Loucy (cell line): ENCODE results near the gene CDC42BPB.

Experiments
- H2AFZ ChIP-seq: fragments of 200-600 bp; sonication (generic); 2 replicates; pipeline ENCODE4 v1.6.0; 2016; ENCODE audit warnings: antibody characterized with exemption, mild to moderate bottlenecking, low read length, moderate library complexity
- H3F3A ChIP-seq: fragments of 200-600 bp; 2 replicates; pipeline ENCODE4 v1.6.0; 2016; ENCODE audit warnings: antibody characterized with exemption, low read depth, mild to moderate bottlenecking
- H3K27me3 ChIP-seq: fragments of 200-600 bp; sonication (generic); 2 replicates; pipeline ENCODE4 v1.6.1; 2014; ENCODE audit warnings: low read length, mild to moderate bottlenecking; ENCODE audit not compliant: insufficient read depth, poor library complexity, severe bottlenecking
- H3K36me3 ChIP-seq: fragments of 200-600 bp; sonication (generic); 2 replicates; pipeline ENCODE4 v1.6.1; 2016; ENCODE audit warnings: low read length; ENCODE audit not compliant: insufficient read depth
- H3K4me1 ChIP-seq: fragments of 200-600 bp; sonication (generic); 2 replicates; pipeline ENCODE4 v1.5.1; 2014; ENCODE audit warnings: low read length, mild to moderate bottlenecking; ENCODE audit not compliant: insufficient read depth, poor library complexity, severe bottlenecking
- H3K4me2 ChIP-seq: fragments of 200-600 bp; sonication (generic); 2 replicates; pipeline ENCODE4 v1.6.0; 2014; ENCODE audit warnings: antibody characterized with exemption, low read length, low read depth, mild to moderate bottlenecking; ENCODE audit not compliant: poor library complexity, severe bottlenecking
- H3K4me3 ChIP-seq: fragments of 200-600 bp; sonication (generic); 2 replicates; pipeline ENCODE4 v1.5.1; 2014; ENCODE audit warnings: low read length, mild to moderate bottlenecking, mixed read lengths; ENCODE audit not compliant: poor library complexity, severe bottlenecking
- H3K79me2 ChIP-seq: fragments of 200-600 bp; sonication (generic); 2 replicates; pipeline ENCODE4 v1.6.1; 2014; ENCODE audit warnings: low read length; ENCODE audit not compliant: insufficient read depth
- H3K9ac ChIP-seq: fragments of 200-600 bp; sonication (generic); 2 replicates; pipeline ENCODE4 v1.6.0; 2014; ENCODE audit warnings: mild to moderate bottlenecking, low read depth, low read length, moderate library complexity; ENCODE audit not compliant: poor library complexity, severe bottlenecking
- H3K9me2 ChIP-seq: fragments of 200-600 bp; sonication (generic); replicated peaks from 2 replicates; pipeline ENCODE4 v1.6.1; 2016; ENCODE audit warnings: low read depth, low read length, mixed read lengths
- H3K9me3 ChIP-seq: fragments of 200-600 bp; sonication (generic); 2 replicates; pipeline ENCODE4 v1.6.1; 2014; ENCODE audit warnings: mild to moderate bottlenecking, antibody characterized with exemption, low read length, low read depth; ENCODE audit not compliant: insufficient read depth
- H4K20me1 ChIP-seq: fragments of 200-600 bp; sonication (generic); 2 replicates; pipeline ENCODE4 v1.6.0; 2014; ENCODE audit warnings: antibody characterized with exemption, low read length, mild to moderate bottlenecking; ENCODE audit not compliant: insufficient read depth, poor library complexity, severe bottlenecking
- EZH2phosphoT487 ChIP-seq: fragments of 200-600 bp; IDR thresholded peaks from 2 replicates; pipeline ENCODE4 v1.6.1; 2018; ENCODE audit warnings: antibody characterized with exemption, mild to moderate bottlenecking, moderate library complexity, borderline replicate concordance
- TF ChIP-seq, protein P1 (sequence below): fragments of 200-600 bp; sonication (generic); conservative IDR thresholded peaks from 2 replicates; pipeline ENCODE4 v1.5.1; 2014; ENCODE audit warnings: mild to moderate bottlenecking, antibody characterized with exemption, low read length

CDC42BPB gene

GRCh38 chr14:103086771-103087342, 29.5 kb upstream of the CDC42BPB start:
- no peaks in the 10 kb centered on the region for H3K36me3 ChIP-seq
- no peak overlapping the region for H3K9ac ChIP-seq
- peaks cover 4% of the 10 kb centered on the region for H3K4me1 ChIP-seq
- H3K79me2 ChIP-seq, result no peaks in the 10 kb centered on the region
- no peak overlapping the region for H3K4me3 ChIP-seq
- H3K9me2 ChIP-seq, result no peaks in the 10 kb centered on the region
- H3F3A ChIP-seq, result no peaks in the 10 kb centered on the region
- no peak overlapping the region for H3K4me2 ChIP-seq
- TF ChIP-seq EZH2phosphoT487, result no peak
- TF ChIP-seq, protein P1, sequence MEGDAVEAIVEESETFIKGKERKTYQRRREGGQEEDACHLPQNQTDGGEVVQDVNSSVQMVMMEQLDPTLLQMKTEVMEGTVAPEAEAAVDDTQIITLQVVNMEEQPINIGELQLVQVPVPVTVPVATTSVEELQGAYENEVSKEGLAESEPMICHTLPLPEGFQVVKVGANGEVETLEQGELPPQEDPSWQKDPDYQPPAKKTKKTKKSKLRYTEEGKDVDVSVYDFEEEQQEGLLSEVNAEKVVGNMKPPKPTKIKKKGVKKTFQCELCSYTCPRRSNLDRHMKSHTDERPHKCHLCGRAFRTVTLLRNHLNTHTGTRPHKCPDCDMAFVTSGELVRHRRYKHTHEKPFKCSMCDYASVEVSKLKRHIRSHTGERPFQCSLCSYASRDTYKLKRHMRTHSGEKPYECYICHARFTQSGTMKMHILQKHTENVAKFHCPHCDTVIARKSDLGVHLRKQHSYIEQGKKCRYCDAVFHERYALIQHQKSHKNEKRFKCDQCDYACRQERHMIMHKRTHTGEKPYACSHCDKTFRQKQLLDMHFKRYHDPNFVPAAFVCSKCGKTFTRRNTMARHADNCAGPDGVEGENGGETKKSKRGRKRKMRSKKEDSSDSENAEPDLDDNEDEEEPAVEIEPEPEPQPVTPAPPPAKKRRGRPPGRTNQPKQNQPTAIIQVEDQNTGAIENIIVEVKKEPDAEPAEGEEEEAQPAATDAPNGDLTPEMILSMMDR, result no peak
- H3K27me3 ChIP-seq, result no peaks in the 10 kb centered on the region
- H3K9me3 ChIP-seq, result no peaks in the 10 kb centered on the region
- H2AFZ ChIP-seq, result no peak overlapping the region
- H4K20me1 ChIP-seq, result no peaks in the 10 kb centered on the region

- H3K27me3 ChIP-seq, result no peaks in the 10 kb centered on the region
- no peak overlapping the region for H3K4me2 ChIP-seq
- no peaks in the 10 kb centered on the region for H4K20me1 ChIP-seq
- H3K9me3 ChIP-seq, result no peaks in the 10 kb centered on the region
- H3K9ac ChIP-seq, result no peak overlapping the region
- no peaks in the 10 kb centered on the region for H3K4me1 ChIP-seq
- H3K79me2 ChIP-seq, result no peaks in the 10 kb centered on the region
- H2AFZ ChIP-seq, result no peak overlapping the region
- H3F3A ChIP-seq, result no peaks in the 10 kb centered on the region
- no peaks in the 10 kb centered on the region for H3K36me3 ChIP-seq
- TF ChIP-seq, protein P1, result no peak
- no peak for TF ChIP-seq EZH2phosphoT487
- no peak overlapping the region for H3K4me3 ChIP-seq
- no peaks in the 10 kb centered on the region for H3K9me2 ChIP-seq
Measured at GRCh38 chr14:103085106-103086091, 28.1 kb upstream of the CDC42BPB start.

- Histone ChIP-seq H3K9ac (no peak within 1 kb of the TSS), H4K20me1 (no peaks in the 10 kb centered on the region), H3K79me2 (no peaks in the 10 kb centered on the region), H3K9me2 (no peaks in the 10 kb centered on the region), H3K4me1 (no peaks in the 10 kb centered on the region), H3K36me3 (no peaks in the 10 kb centered on the region), H3F3A (no peaks in the 10 kb centered on the region), H3K4me3 (no peak within 1 kb of the TSS), H2AFZ (no peak within 1 kb of the TSS), H3K4me2 (no peak within 1 kb of the TSS), H3K27me3 (no peaks in the 10 kb centered on the region), H3K9me3 (no peaks in the 10 kb centered on the region)
- TF ChIP-seq, protein P1, result no peak
- TF ChIP-seq EZH2phosphoT487, result no peak
Measured at GRCh38 chr14:103084021-103084919, 26.9 kb upstream of the CDC42BPB start, which contains the start of gene LBHD2. TSS of gene LBHD2 (plus strand) at chr14:103084210. CDS start at chr14:103086013, 1,803 bp downstream.
